IMR-90 (cell line): ENCODE measurements around the gene BLOC1S4.

ENCODE experiments used
- BHLHE40 ChIP-seq: fragments of 150-350 bp; IDR thresholded peaks from 2 replicates; pipeline ENCODE4 v1.6.1; 2016; ENCODE audit warnings: mild to moderate bottlenecking, low read depth, low read length
- CHD1 ChIP-seq: IDR thresholded peaks from 2 replicates; pipeline ENCODE4 v1.6.1; 2012; ENCODE audit warnings: low read depth, low read length, improper control_type of control experiment
- MXI1 ChIP-seq: IDR thresholded peaks from 2 replicates; pipeline ENCODE4 v1.6.1; 2012; ENCODE audit warnings: low read depth, mild to moderate bottlenecking, low read length, moderate library complexity, borderline replicate concordance
- TF ChIP-seq, protein P1 (sequence below): conservative IDR thresholded peaks from 2 replicates; pipeline ENCODE4 v1.5.1; 2012; ENCODE audit warnings: mild to moderate bottlenecking, low read depth, low read length, improper control_type of control experiment

- TF ChIP-seq, protein P1, sequence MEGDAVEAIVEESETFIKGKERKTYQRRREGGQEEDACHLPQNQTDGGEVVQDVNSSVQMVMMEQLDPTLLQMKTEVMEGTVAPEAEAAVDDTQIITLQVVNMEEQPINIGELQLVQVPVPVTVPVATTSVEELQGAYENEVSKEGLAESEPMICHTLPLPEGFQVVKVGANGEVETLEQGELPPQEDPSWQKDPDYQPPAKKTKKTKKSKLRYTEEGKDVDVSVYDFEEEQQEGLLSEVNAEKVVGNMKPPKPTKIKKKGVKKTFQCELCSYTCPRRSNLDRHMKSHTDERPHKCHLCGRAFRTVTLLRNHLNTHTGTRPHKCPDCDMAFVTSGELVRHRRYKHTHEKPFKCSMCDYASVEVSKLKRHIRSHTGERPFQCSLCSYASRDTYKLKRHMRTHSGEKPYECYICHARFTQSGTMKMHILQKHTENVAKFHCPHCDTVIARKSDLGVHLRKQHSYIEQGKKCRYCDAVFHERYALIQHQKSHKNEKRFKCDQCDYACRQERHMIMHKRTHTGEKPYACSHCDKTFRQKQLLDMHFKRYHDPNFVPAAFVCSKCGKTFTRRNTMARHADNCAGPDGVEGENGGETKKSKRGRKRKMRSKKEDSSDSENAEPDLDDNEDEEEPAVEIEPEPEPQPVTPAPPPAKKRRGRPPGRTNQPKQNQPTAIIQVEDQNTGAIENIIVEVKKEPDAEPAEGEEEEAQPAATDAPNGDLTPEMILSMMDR: no peak
- TF ChIP-seq CHD1: no peak
- no peak for TF ChIP-seq MXI1
- no peak for TF ChIP-seq BHLHE40
Observed at GRCh38 chr4:6731318-6731675, 15.3 kb downstream of the BLOC1S4 start.
